HG03280 (cell line): Measurements from ENCODE around the gene CCDC172.
"Not testable (repeated sequence)": the region's sequence is repeated elsewhere in the genome, so short reads cannot be mapped to it uniquely, and the experiment has no call there.

Experiments used
- ATAC-seq: cut with Tn5 transposase; IDR thresholded peaks from one replicate; pipeline ENCODE4 v1.9.1; 2021; ENCODE audit warnings: mild to moderate bottlenecking, moderate library complexity; ENCODE audit not compliant: unreplicated experiment

Gene CCDC172

DNA sequence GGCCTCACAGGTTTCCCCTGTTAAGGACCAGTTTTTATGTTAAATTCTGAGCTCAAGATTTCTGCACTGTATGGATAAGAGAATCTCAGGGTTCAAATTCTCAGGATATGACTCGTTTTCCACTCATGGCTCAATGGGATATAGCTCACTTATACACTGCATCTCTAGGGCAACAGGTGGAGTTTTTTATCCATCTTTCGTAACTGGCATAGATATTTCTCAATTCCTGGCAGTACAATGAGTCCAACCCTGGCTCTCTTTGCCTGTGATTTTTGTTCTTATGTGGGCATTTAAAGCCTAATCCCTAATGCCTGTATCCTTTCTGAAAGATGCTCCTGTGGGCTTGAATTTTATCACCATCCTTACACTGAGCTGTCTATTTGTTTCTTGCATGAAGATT, 7.6 kb downstream of the CCDC172 start:
- ATAC-seq: no peak

DNA sequence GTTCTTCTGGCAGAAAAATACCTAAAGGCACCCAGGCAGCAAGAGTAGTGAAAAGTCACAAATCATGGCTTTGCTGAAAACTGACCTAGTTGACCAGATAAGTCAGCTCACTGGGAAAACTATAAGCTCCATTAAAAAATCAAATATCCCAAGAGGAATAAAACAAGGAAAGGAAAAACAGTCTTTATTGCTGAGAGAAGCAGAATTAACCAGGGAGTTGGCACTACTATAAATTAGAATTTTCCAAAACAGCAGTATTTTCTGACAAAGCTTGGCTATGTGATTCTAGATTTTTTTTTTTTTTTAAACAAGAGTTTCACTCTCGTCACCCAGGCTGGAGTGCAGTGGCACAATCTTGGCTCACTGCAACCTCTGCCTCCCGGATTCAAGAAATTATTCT, 12.6 kb downstream of the CCDC172 start:
- ATAC-seq: no peak

DNA sequence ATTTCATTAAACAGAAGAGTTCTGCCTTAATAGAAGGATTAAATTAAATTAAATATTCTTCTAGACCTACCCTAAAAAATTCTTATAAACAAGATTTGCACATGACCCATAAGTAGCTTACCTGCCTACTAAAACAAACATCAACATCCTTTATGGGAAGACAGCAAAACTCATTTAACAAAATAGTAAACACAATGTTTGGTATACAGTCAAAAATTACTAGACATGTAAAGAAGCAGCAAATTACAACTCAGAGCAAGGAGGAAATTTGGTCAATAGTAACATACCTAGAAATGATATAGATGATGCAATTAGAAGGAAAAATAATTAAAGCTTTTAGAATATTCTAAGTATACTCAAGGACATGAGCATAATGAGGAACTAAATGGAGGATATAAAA, 27.9 kb downstream of the CCDC172 start:
- ATAC-seq: no peak

DNA sequence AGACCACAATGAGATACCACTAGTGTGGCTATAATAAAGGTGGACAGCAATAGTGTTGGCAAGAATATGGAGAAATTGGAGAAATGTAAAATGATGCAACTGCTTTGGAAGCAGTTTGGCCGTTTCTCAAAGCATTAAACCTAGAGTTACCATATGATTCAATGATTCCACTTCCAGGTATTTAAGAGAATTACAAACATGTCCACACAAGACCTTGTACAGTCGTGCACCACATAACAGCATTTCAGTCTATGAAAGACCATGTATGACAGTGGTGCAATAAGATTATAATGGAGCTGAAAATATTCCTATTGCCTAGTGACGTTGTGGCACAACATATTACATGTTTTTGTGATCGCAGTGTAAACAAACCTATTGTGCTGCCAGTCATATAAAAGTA, 29.6 kb downstream of the CCDC172 start:
- ATAC-seq: no peak

DNA sequence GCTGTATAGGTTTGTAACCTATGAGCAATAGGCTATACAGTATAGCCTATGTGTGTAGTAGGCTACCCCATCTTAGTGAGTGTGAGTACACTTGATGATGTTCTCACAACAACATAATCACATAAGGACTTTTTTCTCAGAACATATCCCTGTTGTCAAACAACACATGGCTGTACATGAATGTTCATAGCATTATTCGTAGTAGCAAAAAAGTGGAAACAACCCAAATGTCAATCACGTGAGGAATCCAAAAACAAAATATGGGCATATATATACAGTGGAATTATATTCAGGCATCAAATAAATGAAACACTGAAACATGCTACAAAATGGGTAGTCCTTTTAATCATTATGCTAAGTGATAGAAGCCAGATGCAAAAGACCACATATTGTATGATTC, 31.1 kb downstream of the CCDC172 start:
- ATAC-seq: no peak

DNA sequence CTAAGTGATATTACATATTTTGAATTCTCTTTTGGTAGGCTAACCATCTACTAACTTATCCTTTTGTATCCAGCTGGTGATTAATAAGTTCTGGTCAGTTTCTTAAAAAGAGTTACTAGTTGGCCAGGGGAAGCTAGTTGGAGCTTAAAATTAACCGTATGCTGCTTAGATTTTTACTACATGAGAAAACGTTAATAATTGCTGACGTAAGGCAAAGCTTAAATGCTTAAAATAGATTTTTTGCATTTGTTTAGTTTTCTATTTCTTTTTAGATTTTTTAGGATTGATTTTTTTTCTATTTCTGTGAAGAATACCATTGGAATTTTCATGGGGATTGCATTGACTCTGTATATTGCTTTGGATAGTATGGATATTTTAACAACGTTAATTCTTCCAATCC, 32.6 kb downstream of the CCDC172 start:
- ATAC-seq: no peak

DNA sequence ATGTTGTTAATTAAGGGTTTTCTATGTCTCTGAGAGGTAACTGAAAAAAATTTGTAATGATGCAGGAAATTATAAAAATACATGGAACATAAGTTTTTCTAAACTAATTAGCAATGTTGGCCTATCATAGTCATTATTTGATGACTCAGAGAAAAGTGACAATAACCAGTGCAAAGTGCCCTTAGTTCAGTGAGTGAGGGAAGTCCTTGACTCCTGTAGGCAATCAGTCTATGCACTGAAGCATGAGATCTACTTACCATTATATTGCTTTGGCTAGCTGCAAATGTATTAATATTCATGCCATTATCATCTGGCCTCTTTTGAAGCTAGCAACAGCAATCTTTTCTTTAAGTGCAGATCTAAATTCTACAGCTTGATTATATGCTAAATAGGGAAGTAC, 40.6 kb downstream of the CCDC172 start:
- ATAC-seq: no peak

DNA sequence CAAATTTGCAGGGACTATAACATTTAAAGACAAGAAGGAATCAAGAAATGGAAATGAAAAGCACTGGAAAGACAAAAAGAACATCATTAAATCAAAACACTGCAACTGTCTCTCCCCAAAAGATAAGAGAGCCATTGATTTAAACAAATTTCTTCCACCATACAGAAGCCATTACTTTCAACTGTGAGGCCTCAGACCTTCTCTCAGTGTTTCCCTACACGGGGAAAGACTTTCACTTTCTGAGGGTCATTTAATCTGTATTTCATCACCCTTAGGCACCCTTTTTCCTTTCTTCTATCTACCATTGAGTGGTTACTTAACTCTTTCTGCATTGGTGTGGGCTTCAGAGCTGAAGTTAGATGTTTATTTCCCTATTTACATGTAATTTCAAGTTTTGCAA, 47.5 kb downstream of the CCDC172 start:
- no peak for ATAC-seq

DNA sequence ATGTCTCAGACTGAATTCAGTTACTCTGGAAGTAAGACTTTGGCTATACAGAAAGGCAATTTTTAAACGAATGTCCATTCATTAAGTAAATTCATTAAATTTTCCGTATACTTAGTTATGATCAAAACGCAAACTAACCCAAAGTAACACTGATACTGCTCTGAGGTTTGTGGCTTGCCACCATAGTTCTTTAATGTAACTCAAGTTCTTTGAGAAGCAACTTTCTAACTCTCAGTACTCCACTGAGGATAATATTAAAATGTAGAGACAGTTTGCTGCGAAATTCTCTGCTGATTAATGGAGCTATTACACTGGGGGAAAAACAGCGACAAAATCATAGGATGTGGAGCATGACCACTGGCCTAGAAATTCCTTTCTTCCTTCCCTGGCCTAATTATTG, 58.0 kb downstream of the CCDC172 start:
- no peak for ATAC-seq

DNA sequence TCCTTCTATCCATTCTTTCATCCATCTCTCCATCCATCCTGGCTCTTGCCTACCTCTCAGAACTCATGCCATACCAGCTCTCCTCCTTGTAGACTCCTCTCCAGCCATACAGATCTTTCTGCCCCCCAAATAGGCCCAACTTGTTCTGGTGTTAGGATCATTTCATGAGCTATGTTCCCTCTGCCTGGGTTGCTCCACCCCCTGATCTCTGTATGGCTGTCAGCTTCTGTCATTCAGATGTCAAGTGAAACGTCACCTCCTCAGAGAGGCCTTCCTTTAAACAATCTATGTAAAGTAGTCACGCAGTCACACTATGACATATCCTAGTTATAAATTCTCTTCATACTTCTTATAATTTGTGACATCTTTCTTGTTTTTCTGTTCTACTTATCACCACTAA, 61.1 kb downstream of the CCDC172 start:
- ATAC-seq: no peak

DNA sequence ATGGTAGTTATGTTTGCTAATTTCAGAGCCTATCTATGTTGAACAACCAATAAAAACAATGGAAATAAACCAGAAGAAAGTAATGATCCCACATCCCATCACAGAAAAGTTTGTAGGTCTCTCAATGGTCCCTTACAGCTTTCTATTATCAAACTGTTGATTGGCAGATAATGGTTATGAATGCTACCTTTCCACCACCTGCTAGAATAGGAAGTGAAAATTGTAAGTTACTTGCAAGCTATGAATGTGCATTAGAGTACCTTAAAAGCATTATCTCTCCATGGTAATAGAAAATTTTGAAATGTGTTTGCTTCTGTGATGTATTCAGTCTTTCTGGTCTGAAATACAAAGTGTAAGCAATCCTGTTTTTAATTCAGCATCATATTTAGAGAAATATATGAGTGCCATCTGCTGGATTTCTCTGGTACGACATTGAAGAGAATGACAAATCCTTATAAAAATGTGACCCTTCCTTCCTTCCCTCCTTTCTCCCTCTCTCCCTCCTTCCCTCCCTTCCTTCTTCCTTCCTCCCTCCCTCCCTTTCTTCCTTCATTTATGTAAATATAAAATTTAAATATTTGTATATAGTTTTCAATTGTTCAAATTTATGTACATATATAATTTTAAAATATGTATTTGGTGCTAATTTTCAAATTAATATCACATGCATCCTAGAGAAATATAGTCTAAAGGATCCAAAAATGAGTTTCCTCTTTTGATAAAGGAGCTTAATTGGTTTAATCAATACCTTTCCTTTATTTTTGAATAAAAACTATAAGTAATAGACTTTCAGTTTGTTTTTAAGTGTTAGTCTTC, 62.0 kb downstream of the CCDC172 start:
- no peak for ATAC-seq

DNA sequence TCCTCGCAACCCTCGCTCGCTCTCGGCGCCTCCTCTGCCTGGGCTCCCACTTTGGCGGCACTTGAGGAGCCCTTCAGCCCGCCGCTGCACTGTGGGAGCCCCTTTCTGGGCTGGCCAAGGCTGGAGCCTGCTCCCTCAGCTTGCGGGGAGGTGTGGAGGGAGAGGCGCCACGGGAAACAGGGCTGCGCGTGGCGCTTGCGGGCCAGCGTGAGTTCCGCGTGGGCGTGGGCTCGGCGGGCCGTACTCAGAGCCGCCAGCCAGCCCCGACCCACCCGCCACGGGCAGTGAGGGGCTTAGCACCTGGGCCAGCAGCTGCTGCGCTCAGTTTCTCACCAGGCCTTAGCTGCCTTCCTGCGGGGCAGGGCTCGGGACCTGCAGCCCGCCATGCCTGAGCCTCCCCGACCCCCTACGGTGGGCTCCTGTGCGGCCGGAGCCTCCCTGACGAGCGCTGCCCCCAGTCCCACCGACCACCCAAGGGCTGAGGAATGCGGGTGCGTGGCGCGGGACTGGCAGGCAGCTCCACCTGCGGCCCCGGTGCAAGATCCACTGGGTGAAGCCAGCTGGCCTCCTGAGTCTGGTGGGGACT, 69.1 kb downstream of the CCDC172 start:
- ATAC-seq: not testable (repeated sequence)

DNA sequence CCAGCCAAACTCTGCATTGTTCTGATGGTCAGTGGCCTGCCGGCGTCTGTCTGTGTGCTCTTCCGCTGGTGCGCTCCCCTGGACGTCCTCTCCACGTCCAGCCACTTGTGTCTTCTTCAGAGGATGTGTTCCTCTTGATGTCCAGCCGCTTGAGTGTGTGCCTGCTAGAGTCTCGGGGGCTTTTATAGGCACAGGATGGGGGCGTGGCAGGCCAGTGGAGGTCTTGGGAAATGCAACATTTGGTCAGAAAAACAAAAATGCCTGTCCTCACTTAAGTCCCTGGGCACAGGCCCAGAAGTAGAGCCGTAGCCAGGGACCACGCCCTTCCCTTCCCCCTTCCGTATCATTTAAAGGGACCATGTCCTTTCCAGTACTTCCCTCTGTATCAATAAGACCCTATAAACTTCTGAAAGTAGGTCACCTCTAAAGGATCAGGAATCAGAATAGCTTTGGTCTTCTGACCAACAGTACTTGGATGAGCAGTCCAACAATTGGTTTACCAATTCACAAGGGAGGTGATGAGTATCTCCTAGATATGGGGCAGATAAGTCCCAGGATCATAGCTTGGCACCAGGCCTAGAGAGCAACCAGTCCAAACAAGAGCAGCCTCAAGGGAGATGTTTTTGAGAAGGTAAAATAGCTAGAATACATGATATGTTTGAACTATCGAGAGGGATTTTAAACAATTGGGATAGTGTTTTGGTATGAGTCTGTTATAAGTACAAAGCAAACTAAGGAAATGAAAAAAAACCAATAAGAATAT, 71.2 kb downstream of the CCDC172 start:
- no peak for ATAC-seq

DNA sequence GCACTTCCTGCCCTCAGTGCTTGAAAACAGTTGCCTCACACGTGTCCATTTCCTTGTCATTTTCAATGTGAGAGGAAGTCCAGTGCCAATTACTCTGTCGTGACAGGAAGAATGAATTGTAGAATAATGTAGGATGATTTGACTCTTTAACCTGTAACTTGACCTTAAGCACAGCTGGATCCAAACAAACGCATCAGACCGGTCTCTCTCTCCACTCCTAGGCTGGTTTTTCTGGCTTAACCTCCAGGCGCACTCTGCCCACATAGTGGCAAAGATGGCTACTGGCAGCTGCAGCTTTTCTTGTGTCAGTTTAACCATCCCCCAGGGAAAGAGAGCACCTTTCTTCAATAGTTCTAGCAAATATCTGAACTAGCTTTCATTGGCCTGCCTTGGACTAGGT, 74.0 kb downstream of the CCDC172 start:
- ATAC-seq: no peak

DNA sequence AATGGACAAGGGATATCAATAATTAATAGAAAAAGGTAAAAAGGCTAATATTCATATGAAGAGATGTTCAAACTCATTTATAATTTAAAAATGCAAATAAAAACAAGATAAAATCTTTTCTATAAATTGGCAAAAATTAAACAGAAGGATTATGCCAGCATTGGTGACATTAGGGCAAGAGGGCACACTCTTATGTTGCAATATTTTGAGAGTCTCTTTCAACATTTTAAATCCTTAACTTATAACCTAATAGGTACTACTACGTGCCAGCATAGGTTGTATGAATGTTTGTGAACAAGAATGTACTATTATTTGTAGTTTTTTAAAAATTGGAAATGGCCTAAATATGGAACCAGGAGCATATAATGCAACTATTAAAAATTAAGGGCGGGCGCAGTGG, 78.6 kb downstream of the CCDC172 start:
- no peak for ATAC-seq

DNA sequence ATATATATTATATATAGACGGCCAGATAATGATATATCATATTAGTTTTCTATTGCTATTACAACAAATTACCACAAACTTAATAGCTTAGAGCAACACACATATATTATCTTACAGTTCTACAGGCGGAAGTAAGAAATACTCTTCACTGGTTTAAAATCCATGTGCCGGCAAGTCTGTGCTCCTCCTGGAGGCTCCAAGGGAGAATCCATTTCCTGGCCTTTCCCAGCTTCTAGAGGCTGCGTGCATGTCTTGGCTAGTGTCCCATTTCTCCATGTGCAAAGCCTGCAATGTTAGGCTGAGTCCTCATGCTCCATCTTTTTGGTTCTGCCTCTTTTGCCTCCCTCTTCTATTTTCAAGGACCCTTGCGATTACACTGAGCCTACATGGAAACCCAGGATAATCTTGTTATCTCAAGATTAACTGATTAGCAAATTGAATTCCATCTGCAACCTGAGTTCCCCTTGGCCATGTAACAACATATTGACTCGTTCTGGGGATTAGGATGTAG, 79.5 kb downstream of the CCDC172 start:
- no peak for ATAC-seq

DNA sequence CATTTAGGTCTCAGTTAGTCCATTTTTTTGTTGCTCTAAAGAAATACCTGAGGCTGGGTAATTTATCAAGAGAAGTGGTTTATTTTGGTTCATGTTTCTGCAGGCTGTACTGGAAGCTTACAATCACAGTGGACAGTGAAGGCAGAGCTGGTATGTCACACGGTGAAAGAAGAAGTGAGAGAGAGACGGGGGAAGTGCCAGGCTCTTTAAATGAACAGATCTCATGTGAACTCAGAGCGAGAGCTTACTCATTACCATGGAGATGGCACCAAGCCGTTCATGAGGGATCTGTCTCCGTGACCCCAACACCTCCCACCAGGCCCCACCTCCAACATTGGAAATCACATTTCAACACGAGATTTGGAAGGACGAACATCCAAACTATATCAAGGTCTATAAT, 84.5 kb downstream of the CCDC172 start:
- no peak for ATAC-seq

DNA sequence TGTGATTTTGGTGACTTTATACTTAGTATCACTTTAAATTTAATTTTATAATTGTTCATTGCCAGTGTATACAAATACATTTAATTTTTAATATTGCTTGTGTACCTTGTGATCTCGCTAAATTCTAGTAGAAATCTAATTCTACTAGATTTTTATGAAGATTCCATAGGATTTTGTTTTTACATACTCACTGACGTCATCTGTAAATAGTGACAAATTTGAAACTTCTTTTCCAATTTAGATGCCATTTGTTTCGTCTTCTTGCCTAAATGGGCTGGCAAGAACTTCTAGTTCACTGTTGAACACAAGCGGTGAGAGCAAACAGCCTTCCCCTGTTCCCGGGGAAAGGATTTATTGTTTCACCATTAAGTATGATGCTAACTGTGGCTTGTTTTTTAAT, 86.1 kb downstream of the CCDC172 start:
- ATAC-seq: no peak

DNA sequence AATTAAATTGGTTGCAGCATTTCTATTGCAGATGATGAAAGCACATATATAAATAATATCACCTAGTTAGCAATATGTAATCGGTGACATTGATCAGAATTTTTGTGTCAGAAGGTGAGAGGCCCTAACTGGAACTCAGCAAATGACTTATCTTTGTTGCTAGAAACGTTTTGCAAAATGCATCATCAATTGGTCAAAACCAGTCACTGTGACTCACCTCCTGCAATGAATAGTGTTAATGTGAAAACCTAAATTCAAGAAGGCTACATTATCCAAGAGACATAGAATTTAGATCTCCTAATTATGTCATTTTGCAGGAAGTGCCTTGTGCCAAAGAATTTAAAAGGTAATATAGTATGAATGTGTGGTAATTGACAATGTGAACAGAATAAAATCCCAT, 93.6 kb downstream of the CCDC172 start:
- no peak for ATAC-seq

DNA sequence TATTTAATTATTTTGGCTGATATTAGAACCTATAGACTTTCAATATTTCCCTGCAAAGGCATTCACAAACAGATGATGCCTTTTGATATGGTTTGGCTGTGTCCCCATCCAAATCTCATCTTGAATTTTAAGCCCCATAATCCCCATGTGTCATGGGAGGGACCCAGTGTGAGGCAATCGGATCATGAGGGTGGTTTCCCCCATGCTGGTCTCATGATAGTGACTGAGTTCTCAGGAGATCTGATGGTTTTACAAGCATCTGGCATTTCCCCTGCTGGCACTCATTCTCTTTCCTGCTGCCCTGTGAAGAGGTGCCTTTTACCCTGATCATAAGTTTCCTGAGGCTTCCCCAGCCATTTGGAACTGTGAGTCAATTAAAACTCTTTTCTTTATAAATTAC, 94.1 kb downstream of the CCDC172 start:
- no peak for ATAC-seq

DNA sequence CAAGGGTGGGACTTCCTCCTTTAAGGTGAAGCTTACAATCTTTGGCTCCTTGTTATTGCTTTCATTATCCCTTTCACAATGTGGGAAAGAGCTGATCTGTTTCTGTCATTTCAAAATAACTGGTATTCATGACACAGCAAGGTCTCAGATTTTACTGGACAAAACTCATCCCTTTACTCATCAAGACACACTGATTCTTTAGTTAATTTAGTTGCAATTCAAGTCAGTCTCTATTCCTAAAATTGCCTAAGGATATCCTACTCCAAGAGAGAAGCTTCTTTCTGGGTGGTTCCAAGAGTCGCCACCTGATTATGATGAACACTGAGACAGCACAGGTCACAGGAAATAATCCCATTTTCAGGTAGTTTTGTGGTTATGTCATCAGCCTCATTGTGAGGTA, 97.6 kb downstream of the CCDC172 start:
- no peak for ATAC-seq

DNA sequence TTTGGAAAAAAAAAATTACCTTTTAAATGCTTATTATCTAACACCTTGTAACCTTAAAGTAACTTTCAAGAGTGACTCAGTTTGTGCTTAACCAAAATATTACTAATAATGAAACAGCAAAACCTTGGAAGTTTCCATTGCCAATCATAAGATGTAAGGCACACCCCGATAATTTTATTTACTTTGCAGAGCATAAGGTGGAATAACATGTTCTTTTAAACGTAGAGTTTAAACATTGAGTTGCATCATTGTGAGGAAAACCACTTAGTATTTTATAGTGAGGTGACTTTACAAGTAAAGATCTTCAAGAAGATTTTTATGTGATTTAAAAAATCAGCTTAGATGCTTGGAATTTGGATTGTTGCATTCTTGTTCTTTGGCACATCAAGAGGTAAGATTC, 103.4 kb downstream of the CCDC172 start, which contains the start of gene PNLIPRP3:
Gene PNLIPRP3, plus strand, starts transcription at position 177 of the 400 bp plus-strand sequence. Its CDS starts 166 bp downstream, at position 343.
- no peak for ATAC-seq
